ENCODE results near the gene GON4L. TPM values are rescaled to one million over a fixed set of nuclear protein-coding genes. Genes with fewer than 3 reads are reported as not detected.

The GON4L gene
- total and polyA plus RNA-seq, 2 experiments from 2014 or later: 45.2 to 93.1 TPM

DNA sequence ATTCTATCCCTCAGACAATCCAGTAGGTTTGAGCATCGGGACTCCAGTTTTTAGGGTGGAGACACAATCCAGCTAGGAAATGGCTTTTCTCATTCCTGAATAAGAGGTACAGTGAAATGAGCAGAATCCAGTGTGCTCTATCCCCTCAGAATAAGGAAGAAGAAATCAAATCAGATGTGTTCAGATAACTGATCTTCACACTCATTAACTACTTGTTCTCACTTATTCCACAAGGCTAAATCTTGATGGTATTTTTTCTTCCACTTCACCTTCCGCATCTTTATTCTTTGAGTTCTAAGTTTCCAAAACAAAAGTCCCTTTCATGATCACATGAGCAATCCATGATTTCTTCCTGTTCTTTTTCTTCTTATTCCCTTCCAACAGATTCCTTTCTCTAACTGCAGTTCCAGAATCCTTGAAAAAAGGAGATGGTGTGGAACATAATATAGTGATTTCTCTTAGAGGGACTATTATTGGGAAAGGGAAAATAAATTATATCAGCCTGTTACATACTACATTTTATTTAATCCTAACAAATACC is 4.0 kb upstream of the GON4L start (continued):
- TF ChIP-seq, protein P1, sequence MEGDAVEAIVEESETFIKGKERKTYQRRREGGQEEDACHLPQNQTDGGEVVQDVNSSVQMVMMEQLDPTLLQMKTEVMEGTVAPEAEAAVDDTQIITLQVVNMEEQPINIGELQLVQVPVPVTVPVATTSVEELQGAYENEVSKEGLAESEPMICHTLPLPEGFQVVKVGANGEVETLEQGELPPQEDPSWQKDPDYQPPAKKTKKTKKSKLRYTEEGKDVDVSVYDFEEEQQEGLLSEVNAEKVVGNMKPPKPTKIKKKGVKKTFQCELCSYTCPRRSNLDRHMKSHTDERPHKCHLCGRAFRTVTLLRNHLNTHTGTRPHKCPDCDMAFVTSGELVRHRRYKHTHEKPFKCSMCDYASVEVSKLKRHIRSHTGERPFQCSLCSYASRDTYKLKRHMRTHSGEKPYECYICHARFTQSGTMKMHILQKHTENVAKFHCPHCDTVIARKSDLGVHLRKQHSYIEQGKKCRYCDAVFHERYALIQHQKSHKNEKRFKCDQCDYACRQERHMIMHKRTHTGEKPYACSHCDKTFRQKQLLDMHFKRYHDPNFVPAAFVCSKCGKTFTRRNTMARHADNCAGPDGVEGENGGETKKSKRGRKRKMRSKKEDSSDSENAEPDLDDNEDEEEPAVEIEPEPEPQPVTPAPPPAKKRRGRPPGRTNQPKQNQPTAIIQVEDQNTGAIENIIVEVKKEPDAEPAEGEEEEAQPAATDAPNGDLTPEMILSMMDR (conservative IDR thresholded peaks at IDR 0.05; ENCODE audit: low read depth in 2 of 2): no peak
- TF ChIP-seq, protein P2, sequence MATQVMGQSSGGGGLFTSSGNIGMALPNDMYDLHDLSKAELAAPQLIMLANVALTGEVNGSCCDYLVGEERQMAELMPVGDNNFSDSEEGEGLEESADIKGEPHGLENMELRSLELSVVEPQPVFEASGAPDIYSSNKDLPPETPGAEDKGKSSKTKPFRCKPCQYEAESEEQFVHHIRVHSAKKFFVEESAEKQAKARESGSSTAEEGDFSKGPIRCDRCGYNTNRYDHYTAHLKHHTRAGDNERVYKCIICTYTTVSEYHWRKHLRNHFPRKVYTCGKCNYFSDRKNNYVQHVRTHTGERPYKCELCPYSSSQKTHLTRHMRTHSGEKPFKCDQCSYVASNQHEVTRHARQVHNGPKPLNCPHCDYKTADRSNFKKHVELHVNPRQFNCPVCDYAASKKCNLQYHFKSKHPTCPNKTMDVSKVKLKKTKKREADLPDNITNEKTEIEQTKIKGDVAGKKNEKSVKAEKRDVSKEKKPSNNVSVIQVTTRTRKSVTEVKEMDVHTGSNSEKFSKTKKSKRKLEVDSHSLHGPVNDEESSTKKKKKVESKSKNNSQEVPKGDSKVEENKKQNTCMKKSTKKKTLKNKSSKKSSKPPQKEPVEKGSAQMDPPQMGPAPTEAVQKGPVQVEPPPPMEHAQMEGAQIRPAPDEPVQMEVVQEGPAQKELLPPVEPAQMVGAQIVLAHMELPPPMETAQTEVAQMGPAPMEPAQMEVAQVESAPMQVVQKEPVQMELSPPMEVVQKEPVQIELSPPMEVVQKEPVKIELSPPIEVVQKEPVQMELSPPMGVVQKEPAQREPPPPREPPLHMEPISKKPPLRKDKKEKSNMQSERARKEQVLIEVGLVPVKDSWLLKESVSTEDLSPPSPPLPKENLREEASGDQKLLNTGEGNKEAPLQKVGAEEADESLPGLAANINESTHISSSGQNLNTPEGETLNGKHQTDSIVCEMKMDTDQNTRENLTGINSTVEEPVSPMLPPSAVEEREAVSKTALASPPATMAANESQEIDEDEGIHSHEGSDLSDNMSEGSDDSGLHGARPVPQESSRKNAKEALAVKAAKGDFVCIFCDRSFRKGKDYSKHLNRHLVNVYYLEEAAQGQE (IDR thresholded peaks at IDR 0.05; ENCODE audit: unreplicated experiment): no peak

DNA sequence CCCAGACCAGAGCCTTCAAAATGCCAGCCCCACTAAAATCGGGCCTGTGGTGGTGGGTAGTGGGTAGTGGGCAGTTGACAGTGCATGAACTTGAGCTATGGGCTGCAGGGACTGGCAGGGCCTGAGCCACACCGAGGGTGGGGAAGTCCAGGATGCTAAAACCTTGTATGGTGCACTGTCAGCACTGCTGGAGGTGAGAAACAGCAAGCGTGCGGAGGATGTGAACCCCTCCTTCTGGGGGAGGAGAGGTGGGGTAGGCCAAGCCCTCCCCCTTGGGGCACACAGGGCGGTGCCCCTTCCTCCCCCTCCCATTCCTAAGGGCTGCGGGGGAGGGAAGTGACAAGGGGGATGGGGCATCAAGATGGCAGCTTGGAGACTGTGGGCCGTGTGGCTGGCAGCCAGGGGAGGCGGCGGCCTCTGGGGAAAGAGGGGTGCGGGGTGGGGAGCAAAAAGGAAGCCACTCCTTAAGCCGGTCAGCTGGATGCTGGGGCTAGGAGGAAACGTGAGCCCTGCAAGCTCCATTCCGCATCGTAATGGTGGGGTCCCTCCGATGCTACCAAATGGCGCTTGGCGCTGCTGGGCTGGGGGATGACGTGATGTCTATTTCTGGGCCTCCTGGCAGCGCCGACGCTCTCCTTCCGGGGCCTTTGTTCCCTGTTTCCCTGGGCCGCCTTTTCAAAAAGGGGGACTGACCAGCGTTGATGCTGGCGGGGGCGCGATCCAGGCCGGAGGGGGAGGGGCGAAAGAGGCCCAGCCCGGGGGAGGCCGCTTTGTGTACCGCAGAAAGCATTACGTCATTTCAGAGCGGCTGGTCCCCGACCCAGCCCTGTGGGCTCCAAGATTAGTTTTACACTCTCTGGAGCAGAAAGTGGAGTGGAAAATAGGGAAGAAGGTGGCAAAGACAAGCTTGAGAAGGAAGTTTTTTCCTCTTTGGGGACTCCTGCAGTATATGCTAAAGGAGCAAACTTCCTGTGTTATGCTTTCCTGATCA is 3.2 kb upstream of the GON4L start:
- peak overlapping the region; percentile 80 for H3K4me3 Mint-ChIP-seq
- peak overlapping the region; percentile 61 for H3K4me3 ChIP-seq
- peaks cover 14% of the 10 kb centered on the region for H3K27me3 Mint-ChIP-seq (ENCODE audit: insufficient read depth, low read depth, poor library complexity)
- DNase-seq (ENCODE audit: low spot score) (peak; percentile 95), ATAC-seq (peak; percentile 56)
- peaks cover 3% of the 10 kb centered on the region for H3K36me3 Mint-ChIP-seq (ENCODE audit: low read depth)
- H3F3A ChIP-seq (replicated peaks; ENCODE audit: low read depth): peaks cover 14% of the 10 kb centered on the region
- H3K4me2 ChIP-seq: peak overlapping the region; percentile 79
- H3K27ac ChIP-seq (ENCODE audit: low read depth): peak overlapping the region; percentile 94
- H3K27ac Mint-ChIP-seq: peak overlapping the region; percentile 83
- H3K4me1 ChIP-seq (ENCODE audit: insufficient read depth): peaks cover 11% of the 10 kb centered on the region
- no peaks in the 10 kb centered on the region for H3K27me3 ChIP-seq (ENCODE audit: insufficient read depth)
- H3K9me2 ChIP-seq (ENCODE audit: insufficient read depth): no peaks in the 10 kb centered on the region
- no peaks in the 10 kb centered on the region; the same call in 1 of the 2 replicates for H4K20me1 ChIP-seq (replicated peaks; ENCODE audit: insufficient read depth)
- peaks cover 1% of the 10 kb centered on the region; the same call in 1 of the 2 replicates for H3K36me3 ChIP-seq (ENCODE audit: insufficient read depth)
- H2AFZ ChIP-seq: peak overlapping the region; percentile 12
- peaks cover 17% of the 10 kb centered on the region for H3K79me2 ChIP-seq (replicated peaks; ENCODE audit: insufficient read depth)
- H3K9me3 Mint-ChIP-seq: no peaks in the 10 kb centered on the region
- TF ChIP-seq POLR2AphosphoS5 (IDR thresholded peaks at IDR 0.05; ENCODE audit: low read depth) (peak; percentile 42), CREB1 (CRISPR knock-in tag; IDR thresholded peaks at IDR 0.05; ENCODE audit: low read depth) (peak; percentile 84), EZH2phosphoT487 (IDR thresholded peaks at IDR 0.05; ENCODE audit: unreplicated experiment) (no peak)
- H3K4me1 Mint-ChIP-seq: peaks cover 6% of the 10 kb centered on the region
